Esophagus muscularis mucosa (tissue), 4 donors: Measurements from ENCODE around the gene PHACTR3.

Experiments used
- EP300 ChIP-seq: sonication (generic); formaldehyde crosslinking; IDR thresholded peaks from one replicate; pipeline ENCODE4 v1.6.1; 2017; ENCODE audit warnings: antibody characterized with exemption
- POLR2A ChIP-seq: fragments of 450-650 bp; IDR thresholded peaks from one replicate; pipeline ENCODE4 v1.6.1; 2017; ENCODE audit warnings: antibody characterized with exemption, moderate library complexity, mild to moderate bottlenecking, low read depth
- POLR2AphosphoS5 ChIP-seq, 2 donors: sonication (generic); formaldehyde crosslinking; IDR thresholded peaks; one replicate each; pipeline ENCODE4 v1.6.1; 2017; ENCODE audit warnings: antibody characterized with exemption in 2 of 2
- TF ChIP-seq, protein P1 (sequence below), 3 experiments: fragments of 200-600 bp in 2 of 3; fragments of 450-650 bp in 1 of 3; sonication (generic) in 2 of 3; IDR thresholded peaks; one replicate each; pipeline ENCODE4 v1.5.1; 2017 to 2019; ENCODE audit warnings: antibody characterized with exemption in 3 of 3, mild to moderate bottlenecking in 2 of 3, moderate library complexity in 1 of 3

GRCh38 chr20:59751075-59751711, 146.9 kb downstream of the PHACTR3 start:
- TF ChIP-seq, protein P1, sequence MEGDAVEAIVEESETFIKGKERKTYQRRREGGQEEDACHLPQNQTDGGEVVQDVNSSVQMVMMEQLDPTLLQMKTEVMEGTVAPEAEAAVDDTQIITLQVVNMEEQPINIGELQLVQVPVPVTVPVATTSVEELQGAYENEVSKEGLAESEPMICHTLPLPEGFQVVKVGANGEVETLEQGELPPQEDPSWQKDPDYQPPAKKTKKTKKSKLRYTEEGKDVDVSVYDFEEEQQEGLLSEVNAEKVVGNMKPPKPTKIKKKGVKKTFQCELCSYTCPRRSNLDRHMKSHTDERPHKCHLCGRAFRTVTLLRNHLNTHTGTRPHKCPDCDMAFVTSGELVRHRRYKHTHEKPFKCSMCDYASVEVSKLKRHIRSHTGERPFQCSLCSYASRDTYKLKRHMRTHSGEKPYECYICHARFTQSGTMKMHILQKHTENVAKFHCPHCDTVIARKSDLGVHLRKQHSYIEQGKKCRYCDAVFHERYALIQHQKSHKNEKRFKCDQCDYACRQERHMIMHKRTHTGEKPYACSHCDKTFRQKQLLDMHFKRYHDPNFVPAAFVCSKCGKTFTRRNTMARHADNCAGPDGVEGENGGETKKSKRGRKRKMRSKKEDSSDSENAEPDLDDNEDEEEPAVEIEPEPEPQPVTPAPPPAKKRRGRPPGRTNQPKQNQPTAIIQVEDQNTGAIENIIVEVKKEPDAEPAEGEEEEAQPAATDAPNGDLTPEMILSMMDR (IDR thresholded peaks at IDR 0.05), result peak; percentile 59 to 79 (median 73)
- TF ChIP-seq POLR2AphosphoS5 (IDR thresholded peaks at IDR 0.05) (no peak), POLR2A (no peak), EP300 (no peak)
